ENCODE results near the gene ZNF654.
"Not testable (repeated sequence)": the region's sequence is repeated elsewhere in the genome, so short reads cannot be mapped to it uniquely, and the experiment has no call there.

ZNF654 gene

DNA sequence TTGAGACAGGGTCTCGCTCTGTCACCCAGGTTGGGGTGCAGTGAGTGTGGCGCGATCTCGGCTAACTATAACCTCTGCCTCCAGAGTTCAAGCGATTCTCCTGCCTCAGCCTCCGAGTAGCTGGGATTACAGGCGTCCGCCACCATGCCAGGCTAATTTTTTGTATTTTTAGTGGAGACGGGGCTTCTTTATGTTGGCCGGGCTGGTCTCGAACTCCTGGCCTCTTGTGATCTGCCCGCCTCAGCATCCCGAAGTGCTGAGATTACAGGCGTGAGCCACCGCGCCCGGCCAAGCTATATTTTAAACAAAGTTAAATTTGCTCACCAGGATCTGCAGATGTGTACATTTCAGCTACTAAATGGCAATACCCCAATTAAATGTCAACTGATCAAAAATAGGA, 89.6 kb downstream of the ZNF654 start:
- DNase-seq = no peak

DNA sequence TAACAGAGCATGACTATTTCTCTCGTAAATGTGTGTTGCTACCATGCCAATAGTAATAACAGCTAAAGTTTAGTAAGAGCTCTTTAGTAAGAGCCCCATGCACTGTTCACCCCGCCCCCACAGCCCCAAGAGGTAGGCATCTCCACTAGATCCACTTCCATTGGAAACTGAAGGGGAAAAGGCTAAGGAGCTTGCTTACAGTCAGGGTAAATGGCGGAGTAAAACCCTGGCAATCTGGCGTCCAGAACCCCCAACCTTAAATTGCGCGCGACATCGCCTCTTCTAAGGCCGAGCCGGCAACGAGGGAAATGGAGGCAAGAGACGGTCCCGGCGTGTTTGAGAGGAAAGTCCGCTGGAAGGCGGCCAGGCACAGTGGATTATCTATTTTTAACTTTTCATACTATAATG, 90.0 kb downstream of the ZNF654 start:
- no peak for DNase-seq

DNA sequence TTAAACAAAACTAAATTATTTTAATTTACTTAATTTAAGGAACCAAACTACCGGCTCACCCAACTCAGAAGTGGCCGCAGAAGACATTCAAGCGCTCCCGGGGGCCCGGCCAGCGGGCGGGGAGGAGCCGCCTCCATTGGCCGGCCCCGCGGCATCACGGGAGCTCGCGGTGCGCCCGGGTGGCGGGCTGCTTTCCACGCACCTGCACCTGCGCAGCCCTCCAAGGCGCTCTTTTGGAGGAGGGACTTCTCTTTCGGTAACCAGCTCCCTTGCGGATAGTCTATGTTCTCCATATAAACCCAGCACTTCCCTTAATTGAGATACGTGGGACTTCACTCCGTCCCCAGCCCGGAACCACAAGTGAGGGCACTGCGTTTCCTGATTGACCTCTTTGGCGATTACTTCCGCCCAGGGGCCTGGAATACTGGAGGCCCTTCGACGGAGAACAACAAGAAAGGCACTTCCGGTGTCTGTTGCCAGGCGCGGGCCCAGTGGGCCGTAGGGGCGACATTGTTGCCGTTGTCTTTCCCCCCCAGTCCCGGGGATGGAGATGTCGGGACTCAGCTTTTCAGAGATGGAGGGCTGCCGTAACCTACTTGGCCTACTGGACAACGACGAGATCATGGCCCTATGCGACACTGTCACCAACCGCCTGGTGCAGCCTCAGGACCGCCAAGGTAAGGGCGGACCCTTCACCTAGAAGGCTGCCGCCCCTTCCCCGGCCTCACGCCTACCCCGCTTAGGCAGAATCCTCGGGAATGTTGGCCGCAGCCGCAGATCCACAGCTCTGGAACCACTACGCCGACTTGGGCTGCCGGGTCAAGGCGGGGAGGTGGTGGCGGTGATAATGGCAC, 90.7 kb downstream of the ZNF654 start, which contains the start of gene C3orf38:
Gene C3orf38 (plus strand): TSS at position 451 of the 854 bp plus-strand sequence. CDS start 94 bp downstream, at position 545.
- DNase-seq = peak; percentile 96

DNA sequence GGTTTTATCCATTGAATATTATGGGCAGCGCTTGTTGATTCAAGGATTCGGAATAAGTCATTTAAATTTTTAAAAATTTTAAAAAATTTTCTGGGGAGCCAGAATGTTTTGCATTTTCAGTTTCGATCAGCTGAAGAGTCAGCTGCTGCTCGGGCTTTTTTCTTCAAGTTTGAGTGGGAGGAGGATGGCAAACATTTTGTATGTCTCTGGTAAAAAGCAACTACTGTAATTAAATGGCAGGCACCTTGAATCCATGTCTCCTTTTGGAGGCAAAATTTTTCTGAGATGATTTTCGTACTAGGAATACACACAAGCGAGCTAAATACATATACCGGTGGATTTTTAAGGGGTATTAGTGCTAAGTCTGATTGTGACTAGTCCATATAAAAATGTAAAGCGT, 91.3 kb downstream of the ZNF654 start:
- peak; percentile 52 for DNase-seq

DNA sequence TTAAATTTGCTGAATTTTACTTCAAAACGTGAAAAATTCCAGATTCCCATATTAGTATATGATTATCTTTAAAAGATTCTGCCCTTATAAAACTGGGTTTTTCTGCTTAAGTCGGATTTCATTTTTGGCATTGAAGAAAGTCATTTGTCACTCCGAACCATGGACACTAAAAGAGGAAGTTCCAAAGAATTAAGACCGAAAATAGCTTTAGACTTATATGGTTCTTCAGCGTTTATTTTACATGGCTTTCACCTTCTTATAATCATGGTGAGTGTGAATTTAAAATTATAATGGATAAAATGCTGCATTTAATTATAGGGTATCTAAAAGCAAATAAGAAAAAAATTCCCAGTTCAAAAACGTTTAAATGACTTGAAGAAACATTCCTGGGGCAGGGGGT, 91.8 kb downstream of the ZNF654 start:
- DNase-seq = peak; percentile 46

DNA sequence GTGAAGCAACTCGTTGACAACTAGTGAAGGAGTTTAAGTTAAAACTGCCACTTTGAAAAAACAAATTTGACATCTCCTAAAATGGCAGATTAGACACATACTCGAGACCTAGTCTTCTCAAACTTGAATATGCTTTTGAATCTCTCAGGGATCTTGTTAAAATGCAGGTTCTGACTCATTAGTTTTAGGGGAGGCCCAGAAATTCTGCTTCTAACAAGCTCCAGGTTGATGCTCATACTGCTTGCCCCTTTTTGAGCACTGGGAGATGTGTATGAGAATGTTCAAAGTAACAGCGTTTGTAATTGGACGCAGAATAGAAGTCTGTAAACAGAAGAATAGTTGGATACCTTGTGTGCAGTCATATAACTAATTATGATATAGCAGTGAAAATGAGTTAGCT, 92.3 kb downstream of the ZNF654 start:
- peak; percentile 27 for DNase-seq

DNA sequence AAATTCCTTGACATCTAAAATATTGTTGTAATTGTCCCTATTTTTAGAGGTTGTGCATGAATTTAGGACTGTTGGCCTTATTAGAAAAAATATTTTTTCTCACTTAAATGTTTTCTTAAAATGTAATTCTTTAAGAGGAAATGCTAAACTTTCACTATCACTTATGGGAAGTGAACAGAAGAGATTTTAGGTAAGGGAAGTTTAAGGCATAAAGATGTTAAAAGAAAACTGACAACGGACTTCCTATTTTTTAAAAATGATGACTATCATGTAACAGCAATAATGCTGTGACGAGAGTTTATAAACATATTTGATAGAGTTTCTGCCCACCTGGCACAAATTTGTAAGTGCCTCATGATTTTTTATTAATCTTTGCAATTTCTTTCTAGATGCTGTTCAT, 93.8 kb downstream of the ZNF654 start:
- DNase-seq = no peak

DNA sequence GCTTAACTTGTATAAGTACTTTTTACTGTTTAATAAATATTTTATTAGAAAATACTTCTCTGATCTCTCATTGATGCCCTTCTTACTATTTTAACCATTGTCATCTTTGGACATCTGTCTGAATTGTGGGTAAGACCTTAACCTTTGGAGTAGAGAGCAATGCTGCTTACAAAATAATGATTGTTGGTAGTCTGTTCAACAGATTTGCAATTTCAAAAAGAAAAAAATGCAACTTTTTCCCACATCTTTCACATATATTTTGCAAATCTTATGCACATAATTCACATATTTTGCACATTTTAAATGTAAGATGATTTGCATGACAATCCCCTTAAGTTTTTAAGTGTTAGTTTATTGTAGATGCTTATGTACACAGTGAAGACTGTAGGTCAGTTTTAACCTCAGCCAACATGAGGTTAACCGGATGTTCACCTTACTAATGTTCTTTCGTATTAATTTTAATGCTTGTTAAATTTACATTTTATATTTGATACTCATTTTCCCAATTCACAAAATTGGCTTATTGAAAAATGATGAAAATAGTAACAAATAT, 107.4 kb downstream of the ZNF654 start:
- DNase-seq = no peak

DNA sequence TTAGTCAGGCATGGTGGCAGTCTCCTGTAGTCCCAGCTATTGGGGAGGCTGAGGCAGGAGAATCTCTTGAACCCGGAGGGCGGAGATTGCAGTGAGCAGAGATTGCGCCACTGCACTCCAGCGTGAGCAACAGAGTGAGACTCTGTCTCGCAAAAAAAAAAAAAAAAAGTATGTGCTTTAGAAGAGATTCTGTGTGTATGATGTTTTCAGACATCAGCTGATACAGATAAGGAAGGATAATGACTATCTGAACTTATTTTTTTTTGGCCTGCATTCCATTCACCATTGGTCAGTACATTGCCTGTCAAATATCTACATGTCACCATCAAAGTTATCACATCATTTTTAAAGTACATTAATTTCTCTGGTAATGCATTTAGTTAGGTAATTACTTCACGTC, 108.1 kb downstream of the ZNF654 start:
- no peak for DNase-seq

DNA sequence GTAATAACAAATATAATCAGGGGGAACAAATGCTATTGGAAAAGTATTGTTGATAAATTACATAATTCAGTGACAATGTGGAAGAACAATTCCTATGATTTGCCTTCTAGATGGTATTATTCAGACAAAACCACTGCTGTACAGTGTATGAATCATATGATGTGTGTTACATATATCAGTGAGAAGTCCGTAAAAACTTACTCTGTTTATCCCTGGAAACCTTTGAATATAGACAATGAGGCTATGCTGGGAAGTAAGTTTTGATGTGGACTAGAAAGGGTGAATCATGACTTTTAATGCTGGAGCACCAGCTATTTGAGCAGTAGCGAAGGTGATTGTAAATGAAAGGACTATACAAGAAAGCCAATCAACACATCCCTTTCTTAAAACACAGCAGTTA, 108.6 kb downstream of the ZNF654 start:
- no peak for DNase-seq

DNA sequence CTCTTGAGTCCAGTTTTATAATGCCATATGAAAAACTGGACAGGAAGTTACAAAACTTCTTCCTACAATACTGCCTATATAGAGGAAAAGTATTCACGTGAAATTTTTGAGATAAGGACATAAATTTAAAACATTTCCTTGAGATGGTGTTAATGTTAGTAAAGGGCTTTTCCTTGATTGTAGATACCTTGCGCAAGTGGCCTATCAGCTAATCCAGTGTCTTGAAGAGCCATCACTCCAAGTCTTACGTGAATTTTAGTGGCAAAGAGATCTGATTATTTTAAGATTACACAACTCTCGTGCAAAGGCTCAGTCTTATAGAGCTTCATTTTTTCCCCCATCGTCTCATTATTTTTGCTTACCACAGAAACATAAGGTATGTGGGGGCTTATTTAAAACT, 109.1 kb downstream of the ZNF654 start:
- DNase-seq = no peak

DNA sequence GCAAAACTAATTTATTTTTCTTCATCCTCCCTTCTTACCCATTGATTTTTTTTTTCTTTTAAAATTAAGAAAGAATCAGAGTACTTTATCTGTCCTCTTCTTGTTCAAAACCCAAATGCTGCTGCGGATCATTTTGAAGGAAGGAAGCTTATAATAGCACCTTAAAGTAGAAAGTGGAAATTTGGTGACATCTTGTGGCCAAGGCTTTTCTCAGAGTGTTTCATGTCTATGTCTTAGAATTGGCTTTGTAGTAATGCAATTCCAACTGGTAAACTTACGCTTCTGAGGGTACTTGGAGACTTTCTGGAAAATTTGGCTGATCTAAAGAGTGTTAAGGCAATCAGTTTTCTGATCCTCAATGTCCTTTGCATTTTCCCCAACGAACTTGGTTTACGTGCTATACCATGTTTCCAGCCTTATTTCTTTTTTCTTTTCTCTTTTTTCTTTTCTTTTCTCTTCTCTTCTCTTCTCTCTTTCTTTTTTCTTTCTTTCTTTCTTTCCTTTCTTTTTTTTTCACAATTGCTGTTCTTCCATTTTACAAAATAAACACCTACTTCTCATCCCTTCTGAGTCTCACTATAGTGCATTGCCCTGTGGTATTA, 121.4 kb downstream of the ZNF654 start:
- peak; percentile 74 for DNase-seq

DNA sequence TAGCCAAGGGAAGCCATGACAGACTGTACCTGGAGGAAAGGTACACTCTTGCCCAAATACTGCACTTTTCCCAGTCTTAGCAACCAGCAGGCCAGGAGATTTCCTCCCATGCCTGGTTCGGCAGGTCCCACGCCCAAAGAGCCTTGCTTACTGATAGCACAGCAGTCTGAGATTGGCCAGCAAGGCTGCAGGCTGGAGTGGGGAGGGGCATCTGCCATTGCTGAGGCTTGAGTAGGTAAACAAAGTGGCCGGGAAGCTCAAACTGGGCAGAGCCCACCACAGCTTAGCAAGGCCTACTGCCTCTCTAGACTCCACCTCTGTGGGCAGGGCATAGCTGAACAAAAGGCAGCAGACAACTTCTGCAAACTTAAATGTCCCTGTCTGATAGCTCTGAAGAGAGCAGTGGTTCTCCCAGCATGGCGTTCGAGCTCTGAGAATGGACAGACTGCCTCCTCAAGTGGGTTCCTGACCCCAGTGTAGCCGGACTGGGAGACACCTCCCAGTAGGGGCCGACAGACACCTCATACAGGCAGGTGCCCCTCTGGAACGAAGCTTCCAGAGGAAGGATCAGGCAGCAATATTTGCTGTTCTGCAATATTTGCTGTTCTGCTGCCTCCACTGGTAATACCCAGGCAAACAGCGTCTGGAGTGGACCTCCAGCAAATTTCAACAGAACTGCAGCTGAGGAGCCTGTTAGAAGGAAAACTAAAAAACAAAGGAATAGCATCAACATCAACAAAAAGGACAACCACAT, 123.3 kb downstream of the ZNF654 start:
- DNase-seq = not testable (repeated sequence)

DNA sequence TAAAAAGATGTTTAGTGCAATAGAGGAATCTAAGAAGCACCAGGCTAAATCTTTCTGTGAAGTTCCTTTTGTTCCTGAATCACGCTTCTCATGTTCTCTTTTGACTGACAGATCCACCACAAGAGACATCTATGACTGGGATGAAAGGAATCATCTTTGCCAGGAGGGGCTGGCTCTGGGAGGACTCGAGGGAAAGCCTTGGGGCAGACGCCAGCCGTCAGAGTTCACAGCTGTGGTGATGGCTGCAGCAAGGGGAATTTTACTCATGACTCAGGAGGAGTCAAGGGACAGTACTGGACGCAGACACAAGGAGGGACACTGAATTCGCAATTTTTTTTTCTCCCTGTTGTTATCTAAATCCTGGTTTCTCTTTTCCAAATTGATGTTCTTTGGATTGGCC, 129.4 kb downstream of the ZNF654 start:
- DNase-seq = no peak

DNA sequence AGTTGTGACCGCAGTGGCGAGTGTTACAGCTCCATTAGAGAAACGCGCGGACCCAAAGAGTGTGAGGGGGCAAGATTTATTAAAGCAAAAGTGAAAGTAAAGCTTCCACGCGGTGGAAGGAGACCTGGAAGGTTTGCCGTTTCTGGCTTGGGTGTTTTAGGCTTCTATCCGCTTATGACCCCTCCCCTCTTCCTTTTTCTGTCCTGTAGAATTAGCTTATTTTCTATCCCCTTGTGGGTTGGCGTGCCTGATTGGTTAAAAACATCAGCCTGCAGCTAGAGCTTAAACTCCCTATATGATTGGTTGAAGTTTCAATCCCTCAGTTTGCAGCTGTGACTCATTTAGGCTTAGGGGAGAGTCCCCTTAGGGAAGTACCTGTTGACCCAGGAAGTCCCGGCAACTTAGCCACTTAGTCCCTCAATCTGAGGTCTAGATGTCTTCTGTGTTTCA, 130.3 kb downstream of the ZNF654 start:
- DNase-seq = no peak

DNA sequence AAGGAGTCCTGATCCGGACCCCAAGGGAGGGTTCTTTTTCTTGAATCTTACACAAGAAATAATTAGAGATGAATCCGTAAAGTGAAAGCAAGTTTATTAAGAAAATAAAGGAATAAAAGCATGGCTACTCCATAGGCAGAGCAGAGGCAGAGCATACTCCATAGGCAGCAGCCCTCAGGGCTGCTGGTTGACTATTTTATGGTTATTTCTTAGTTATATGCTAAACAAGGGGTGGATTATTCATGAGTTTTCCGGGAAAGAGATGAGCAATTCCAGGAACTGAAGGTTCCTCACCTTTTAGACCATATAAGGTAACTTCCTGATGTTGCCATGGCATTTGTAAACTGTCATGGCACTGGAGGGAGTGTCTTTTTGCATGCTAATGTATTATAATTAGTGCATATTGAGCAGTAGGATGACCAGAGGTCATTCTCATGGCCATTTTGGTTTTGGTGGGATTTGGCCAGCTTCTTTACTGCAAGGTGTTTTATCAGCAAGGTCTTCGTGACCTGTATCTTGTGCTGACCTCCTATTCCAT, 132.9 kb downstream of the ZNF654 start:
- DNase-seq = no peak

DNA sequence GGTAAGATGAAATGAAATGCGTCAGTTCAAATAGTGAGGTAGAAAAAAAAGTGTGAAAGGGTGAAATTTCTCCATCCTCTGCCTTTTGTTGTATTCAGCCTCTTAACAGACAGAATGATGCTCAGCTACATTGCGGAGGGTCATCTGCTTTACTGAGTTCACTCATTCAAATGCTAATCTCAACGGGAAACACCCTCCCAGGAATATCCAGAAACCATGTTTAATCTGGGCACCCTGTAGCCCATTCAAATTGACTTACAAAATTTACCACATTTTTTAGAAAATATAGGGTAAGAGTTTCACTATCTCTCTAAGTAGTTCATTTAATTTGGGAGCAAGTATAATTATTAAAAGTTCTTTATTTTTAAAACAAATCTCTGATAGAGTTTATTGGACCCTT, 133.6 kb downstream of the ZNF654 start:
- DNase-seq = no peak
